Prostate gland (tissue), 2 donors: ENCODE results near the gene CEPT1. TPM values are rescaled to one million over a fixed set of nuclear protein-coding genes. Genes with fewer than 3 reads are reported as not detected.

Experiments
- DNase-seq: peaks from one replicate; pipeline ENCODE4 v3.0.0-alpha.2; 2019; ENCODE audit warnings: low spot score
- H3K27ac ChIP-seq, 2 donors: fragments of 200-600 bp; sonication (generic); 2 replicates each; pipeline ENCODE4 v1.5.1; 2017 to 2019
- H3K27me3 ChIP-seq: fragments of 200-600 bp; sonication (generic); replicated peaks from 2 replicates; pipeline ENCODE4 v1.5.1; 2019; ENCODE audit not compliant: insufficient read depth
- H3K36me3 ChIP-seq, 2 donors: fragments of 200-600 bp; sonication (generic); 1 replicate in 1 of 2; 2 replicates in 1 of 2; pipeline versions ENCODE4 v1.5.1 to v1.8.1; 2017 to 2019
- H3K4me1 ChIP-seq: fragments of 200-600 bp; sonication (generic); replicated peaks from 2 replicates; pipeline ENCODE4 v1.5.1; 2019
- H3K4me3 ChIP-seq, 2 donors: fragments of 200-600 bp; sonication (generic); 2 replicates each; pipeline ENCODE4 v1.5.1; 2017 to 2019
- H3K9me3 ChIP-seq: fragments of 200-600 bp; sonication (generic); 2 replicates; pipeline ENCODE4 v1.5.1; 2017
- POLR2A ChIP-seq: fragments of 450-650 bp; IDR thresholded peaks from one replicate; pipeline ENCODE4 v1.6.1; 2016; ENCODE audit warnings: antibody characterized with exemption, mild to moderate bottlenecking
- POLR2AphosphoS5 ChIP-seq: sonication (generic); formaldehyde crosslinking; IDR thresholded peaks from one replicate; pipeline ENCODE4 v1.6.1; 2017; ENCODE audit warnings: antibody characterized with exemption
- WGBS: methylation state at CpG from one replicate; pipeline ENCODE4 v1.1.5; 2018; 5-methylcytosine and 5-hydroxymethylcytosine counted together
- intact Hi-C: fragments of 100-400 bp; cut with DNase I; formaldehyde crosslinking; loops from one replicate; pipeline ENCODE4 v1.14.2; 2022
- total RNA-seq, 2 donors: library from RNA; depleted of rRNA; stranded (reverse); fragments of >200 nt; gene quantifications; one replicate each; pipeline ENCODE4 v1.1.0, GENCODE V29; 2016
- TF ChIP-seq, protein P1 (sequence below), 4 experiments: fragments of 200-600 bp in 2 of 4; fragments of 450-650 bp in 2 of 4; sonication (generic) in 2 of 4; IDR thresholded peaks; 1 replicate in 3 of 4; 2 replicates in 1 of 4; pipeline ENCODE4 v1.5.1; 2016 to 2019; ENCODE audit warnings: antibody characterized with exemption in 4 of 4, mild to moderate bottlenecking in 2 of 4, moderate library complexity in 2 of 4

Gene CEPT1
- total RNA-seq, 2 donors from 2014 or later = 32.2 to 52.5 TPM

DNA sequence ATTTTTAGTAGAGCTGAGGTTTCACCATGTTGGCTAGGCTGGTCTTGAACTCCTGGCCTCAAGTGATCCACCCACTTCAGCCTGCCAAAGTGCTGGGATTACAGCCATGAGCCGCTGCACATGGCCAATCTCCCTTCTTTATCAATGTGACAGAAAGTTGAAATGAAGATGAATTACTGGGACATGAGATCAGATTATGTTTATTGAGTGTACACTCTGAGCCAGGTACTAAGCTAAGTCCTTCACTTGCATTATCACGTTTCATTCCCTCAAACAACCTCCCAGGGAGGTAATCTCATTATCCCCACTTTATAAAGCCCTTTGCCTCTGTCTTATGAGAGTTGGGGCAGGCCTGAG is 81.2 kb downstream of the CEPT1 start:
- no peak for DNase-seq
- intact Hi-C loops = loop anchor here (5.0 kb wide), 1 partner anchor 126 kb away; no protein-coding TSS in a partner anchor
- no peaks in the 10 kb centered on the region for H3K36me3 ChIP-seq
- H3K27me3 ChIP-seq = no peaks in the 10 kb centered on the region
- no peaks in the 10 kb centered on the region for H3K4me1 ChIP-seq
- no peak overlapping the region for H3K4me3 ChIP-seq
- 10% methylated on average over 2 of the region's 2 CpGs for WGBS
- TF ChIP-seq POLR2A (no peak), POLR2AphosphoS5 (no peak)
- TF ChIP-seq, protein P1, sequence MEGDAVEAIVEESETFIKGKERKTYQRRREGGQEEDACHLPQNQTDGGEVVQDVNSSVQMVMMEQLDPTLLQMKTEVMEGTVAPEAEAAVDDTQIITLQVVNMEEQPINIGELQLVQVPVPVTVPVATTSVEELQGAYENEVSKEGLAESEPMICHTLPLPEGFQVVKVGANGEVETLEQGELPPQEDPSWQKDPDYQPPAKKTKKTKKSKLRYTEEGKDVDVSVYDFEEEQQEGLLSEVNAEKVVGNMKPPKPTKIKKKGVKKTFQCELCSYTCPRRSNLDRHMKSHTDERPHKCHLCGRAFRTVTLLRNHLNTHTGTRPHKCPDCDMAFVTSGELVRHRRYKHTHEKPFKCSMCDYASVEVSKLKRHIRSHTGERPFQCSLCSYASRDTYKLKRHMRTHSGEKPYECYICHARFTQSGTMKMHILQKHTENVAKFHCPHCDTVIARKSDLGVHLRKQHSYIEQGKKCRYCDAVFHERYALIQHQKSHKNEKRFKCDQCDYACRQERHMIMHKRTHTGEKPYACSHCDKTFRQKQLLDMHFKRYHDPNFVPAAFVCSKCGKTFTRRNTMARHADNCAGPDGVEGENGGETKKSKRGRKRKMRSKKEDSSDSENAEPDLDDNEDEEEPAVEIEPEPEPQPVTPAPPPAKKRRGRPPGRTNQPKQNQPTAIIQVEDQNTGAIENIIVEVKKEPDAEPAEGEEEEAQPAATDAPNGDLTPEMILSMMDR (IDR thresholded peaks at IDR 0.05) = no peak
- H3K9me3 ChIP-seq = no peaks in the 10 kb centered on the region
- no peak overlapping the region for H3K27ac ChIP-seq

DNA sequence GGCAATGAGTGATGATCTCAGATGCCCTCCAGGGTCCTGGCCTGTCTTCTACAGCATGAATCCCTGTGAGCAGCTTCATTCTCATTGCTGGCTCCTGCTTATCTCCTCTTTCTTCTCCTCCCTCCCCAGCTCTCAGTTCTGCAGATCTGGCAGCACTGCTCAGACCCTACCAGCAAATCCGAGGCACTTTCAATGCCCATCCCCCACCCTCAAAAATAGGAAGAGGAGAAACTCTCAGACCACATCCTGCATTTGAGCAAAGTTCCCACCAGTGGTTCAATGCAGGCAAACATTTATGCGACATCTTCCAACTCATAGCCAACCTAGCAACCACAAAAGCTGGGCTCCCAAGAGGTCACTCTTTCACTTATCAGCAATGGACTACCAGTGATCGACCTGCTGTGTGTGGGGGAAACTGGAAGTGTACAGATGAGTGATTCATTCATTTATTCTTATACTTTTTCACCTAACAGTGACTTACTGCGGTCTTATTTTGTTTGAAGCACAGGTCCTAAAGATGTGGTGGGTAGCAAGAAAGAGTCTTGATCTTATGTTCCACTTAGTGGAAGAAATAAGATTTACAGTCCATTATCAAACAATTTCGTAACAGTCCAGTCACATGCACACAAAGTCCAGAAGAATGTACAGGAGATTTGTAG is 81.7 kb downstream of the CEPT1 start:
- H3K27ac ChIP-seq = no peak overlapping the region

DNA sequence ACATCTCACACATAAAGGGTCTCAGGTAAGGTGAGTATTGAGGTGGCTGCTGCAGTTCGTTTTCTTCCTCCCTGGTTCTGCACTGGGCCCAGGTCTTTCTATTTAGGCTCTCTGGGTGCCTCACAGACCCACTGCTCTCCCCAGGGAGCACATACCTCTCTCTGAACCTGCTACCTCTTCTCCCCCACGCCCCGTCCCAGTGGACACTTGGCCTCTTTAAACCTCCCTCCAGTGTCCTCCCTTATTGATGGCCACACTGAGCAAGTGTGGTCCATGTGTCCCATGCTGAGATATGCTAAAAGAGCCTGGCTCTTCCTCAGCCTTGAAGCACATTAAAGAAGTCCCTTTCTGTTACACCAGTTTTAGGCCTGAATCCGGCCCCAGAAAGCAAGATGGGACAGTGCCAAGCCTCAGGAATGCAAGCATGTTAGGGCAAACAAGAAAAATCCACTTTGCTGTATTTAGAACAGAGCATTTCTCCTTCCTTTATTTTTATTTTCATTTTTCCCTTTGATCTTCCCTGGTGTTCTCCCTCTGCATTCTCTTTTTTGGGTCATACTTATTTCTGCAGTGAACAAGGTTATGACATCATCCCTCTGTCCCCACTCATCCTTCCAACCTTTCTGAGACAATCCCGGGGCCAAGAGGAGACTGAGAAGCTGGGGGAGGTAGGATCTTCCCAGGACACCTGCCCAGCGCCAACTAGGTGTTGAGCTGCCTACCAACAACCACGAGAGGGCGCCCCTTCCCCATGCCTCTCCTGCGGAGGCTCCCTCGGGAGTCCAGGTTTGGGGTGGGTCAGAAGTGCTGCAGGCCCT is 82.5 kb downstream of the CEPT1 start:
- H3K9me3 ChIP-seq = no peaks in the 10 kb centered on the region
- WGBS = 27% methylated on average over 10 of the region's 10 CpGs
- H3K4me3 ChIP-seq = no peak overlapping the region
- peak; percentile 68 for DNase-seq
- H3K36me3 ChIP-seq = no peaks in the 10 kb centered on the region
- intact Hi-C loops = loop anchor here (2.0 to 5.0 kb wide), 2 partner anchors 125 to 178 kb away; no protein-coding TSS in a partner anchor
- H3K4me1 ChIP-seq = no peaks in the 10 kb centered on the region
- no peak for TF ChIP-seq POLR2A
- TF ChIP-seq POLR2AphosphoS5 = peak; percentile 25
- TF ChIP-seq, protein P1 (IDR thresholded peaks at IDR 0.05) = peak; percentile 89 to 92 (median 90)
- no peaks in the 10 kb centered on the region for H3K27me3 ChIP-seq
- no peak overlapping the region for H3K27ac ChIP-seq

More for the DNA sequence above, 81.7 kb downstream of the CEPT1 start:
- DNase-seq = no peak
- no peaks in the 10 kb centered on the region for H3K9me3 ChIP-seq
- H3K4me1 ChIP-seq = no peaks in the 10 kb centered on the region
- no peak overlapping the region for H3K4me3 ChIP-seq
- intact Hi-C loops = loop anchor here (2.0 to 5.0 kb wide), 2 partner anchors 126 to 179 kb away; no protein-coding TSS in a partner anchor
- TF ChIP-seq POLR2AphosphoS5 (no peak), POLR2A (no peak)
- TF ChIP-seq, protein P1 (IDR thresholded peaks at IDR 0.05) = no peak
- no peaks in the 10 kb centered on the region for H3K36me3 ChIP-seq
- WGBS = 70% methylated on average over 5 of the region's 5 CpGs
- H3K27me3 ChIP-seq = no peaks in the 10 kb centered on the region

DNA sequence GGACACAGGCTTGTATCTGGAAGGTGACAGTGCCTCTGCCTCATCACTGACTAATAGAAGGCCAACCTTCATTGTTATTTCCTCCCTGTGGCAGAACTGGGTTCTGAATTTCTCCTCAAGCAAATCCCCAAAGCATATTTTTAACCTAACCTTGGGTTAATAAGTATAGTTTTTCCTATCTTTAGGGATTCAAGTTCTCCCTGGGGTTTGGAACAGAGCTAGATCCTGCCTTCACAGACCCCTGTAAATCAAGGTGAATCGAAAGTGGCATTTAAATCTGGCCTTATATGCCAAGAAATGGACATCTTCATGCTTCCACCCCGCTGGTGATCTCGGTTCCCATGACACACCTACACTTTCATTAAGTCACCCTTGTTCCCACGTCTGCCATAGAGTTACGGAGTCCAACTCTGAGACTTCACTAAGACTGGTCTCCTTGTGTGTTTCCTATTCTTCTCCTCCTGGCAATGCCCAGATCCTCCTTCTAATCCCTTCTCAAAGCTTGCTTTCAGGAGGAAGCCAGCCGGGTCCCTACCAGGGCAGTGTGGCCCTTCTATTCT is 83.2 kb downstream of the CEPT1 start:
- WGBS = 86% methylated on average over 6 of the region's 6 CpGs
- Histone ChIP-seq H3K9me3 (no peaks in the 10 kb centered on the region), H3K36me3 (no peaks in the 10 kb centered on the region), H3K4me3 (no peak overlapping the region), H3K27ac (no peak overlapping the region), H3K27me3 (no peaks in the 10 kb centered on the region), H3K4me1 (no peaks in the 10 kb centered on the region)
- DNase-seq = no peak
- intact Hi-C loops = loop anchor here (2.0 to 5.0 kb wide), 2 partner anchors 124 to 178 kb away; no protein-coding TSS in a partner anchor
- TF ChIP-seq, protein P1 (IDR thresholded peaks at IDR 0.05) = peak in 1 of 4 experiments; percentile 13
- TF ChIP-seq POLR2A = no peak
